SK-N-SH (cell line): ENCODE measurements around the gene TPRG1.

Experiments
- CTCF ChIP-seq: fragments of 200-600 bp; sonication (generic); IDR thresholded peaks from 2 replicates; pipeline ENCODE4 v1.6.1; 2017; ENCODE audit warnings: antibody characterized with exemption, mild to moderate bottlenecking, moderate library complexity
- TAF1 ChIP-seq: IDR thresholded peaks from 2 replicates; pipeline ENCODE4 v1.6.1; 2012; ENCODE audit warnings: low read depth, mild to moderate bottlenecking, low read length, moderate library complexity, borderline replicate concordance
- TEAD4 ChIP-seq: IDR thresholded peaks from 2 replicates; pipeline ENCODE4 v1.4.0; 2012; ENCODE audit warnings: mild to moderate bottlenecking, borderline replicate concordance; ENCODE audit not compliant: insufficient read depth

DNA sequence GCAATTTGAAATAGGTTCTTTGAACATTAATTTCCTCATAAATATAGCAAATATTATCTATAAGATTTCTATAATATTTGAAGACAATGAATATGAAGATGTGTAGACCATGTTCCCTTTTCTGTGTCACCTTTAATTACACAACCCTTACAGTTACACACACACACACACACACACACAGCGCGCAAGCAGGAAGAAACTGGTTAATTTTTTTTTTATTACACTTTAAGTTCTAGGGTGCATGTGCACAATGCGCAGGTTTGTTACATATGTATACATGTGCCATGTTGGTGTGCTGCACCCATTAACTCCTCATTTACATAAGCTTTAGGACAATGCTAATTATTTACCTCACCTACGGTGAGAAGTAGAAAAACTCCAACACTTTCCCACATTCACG lies 122.9 kb downstream of the TPRG1 start:
- TF ChIP-seq CTCF (no peak), TAF1 (no peak), TEAD4 (no peak)
